ENCODE results near the gene DHCR7. TPM values are rescaled to one million over a fixed set of nuclear protein-coding genes. Genes with fewer than 3 reads are reported as not detected.

The DHCR7 gene
- total and polyA plus RNA-seq, 2 donors (not counting 1 experiment from before 2014, with no cell fraction given) = 90.8 to 148 TPM

- Histone ChIP-seq H3K4me1 (ENCODE audit: control insufficient read depth, extremely low read depth, insufficient read depth, low read length) (no peaks in the 10 kb centered on the region), H3K27ac (ENCODE audit: insufficient read depth, low read length) (no peak overlapping the region), H3K4me2 (ENCODE audit: extremely low read depth, insufficient read depth, low read length) (no peak overlapping the region), H3K36me3 (ENCODE audit: control insufficient read depth, insufficient read depth, low read length) (no peaks in the 10 kb centered on the region), H3K79me2 (ENCODE audit: control insufficient read depth, insufficient read depth, low read length) (no peaks in the 10 kb centered on the region), H3K4me3 (replicated peaks in 1 of 4; ENCODE audit: control extremely low read depth in 1 of 4, insufficient read depth in 1 of 4, low read depth in 3 of 4, low read length in 4 of 4) (no peak overlapping the region), H2AFZ (ENCODE audit: low read length) (no peak overlapping the region), H3K9ac (ENCODE audit: insufficient read depth, low read length) (no peak overlapping the region), H3K27me3 (ENCODE audit: control insufficient read depth, insufficient read depth, low read length) (no peaks in the 10 kb centered on the region), H4K20me1 (ENCODE audit: control insufficient read depth, extremely low read depth, insufficient read depth, low read length) (no peaks in the 10 kb centered on the region), H3K9me3 (ENCODE audit: control insufficient read depth, insufficient read depth, low read depth, low read length) (no peaks in the 10 kb centered on the region)
- DNase-seq (ENCODE audit: low read depth in 2 of 2) = no peak
- TF ChIP-seq EZH2 (IDR thresholded peaks at IDR 0.05; ENCODE audit: low read length, missing control alignments) = no peak
- TF ChIP-seq, protein P1, sequence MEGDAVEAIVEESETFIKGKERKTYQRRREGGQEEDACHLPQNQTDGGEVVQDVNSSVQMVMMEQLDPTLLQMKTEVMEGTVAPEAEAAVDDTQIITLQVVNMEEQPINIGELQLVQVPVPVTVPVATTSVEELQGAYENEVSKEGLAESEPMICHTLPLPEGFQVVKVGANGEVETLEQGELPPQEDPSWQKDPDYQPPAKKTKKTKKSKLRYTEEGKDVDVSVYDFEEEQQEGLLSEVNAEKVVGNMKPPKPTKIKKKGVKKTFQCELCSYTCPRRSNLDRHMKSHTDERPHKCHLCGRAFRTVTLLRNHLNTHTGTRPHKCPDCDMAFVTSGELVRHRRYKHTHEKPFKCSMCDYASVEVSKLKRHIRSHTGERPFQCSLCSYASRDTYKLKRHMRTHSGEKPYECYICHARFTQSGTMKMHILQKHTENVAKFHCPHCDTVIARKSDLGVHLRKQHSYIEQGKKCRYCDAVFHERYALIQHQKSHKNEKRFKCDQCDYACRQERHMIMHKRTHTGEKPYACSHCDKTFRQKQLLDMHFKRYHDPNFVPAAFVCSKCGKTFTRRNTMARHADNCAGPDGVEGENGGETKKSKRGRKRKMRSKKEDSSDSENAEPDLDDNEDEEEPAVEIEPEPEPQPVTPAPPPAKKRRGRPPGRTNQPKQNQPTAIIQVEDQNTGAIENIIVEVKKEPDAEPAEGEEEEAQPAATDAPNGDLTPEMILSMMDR (conservative IDR thresholded peaks at IDR 0.05 in 1 of 2, IDR thresholded peaks at IDR 0.05 in 1 of 2; ENCODE audit: low read depth in 1 of 2, low read length in 2 of 2) = no peak
Observed at GRCh38 chr11:71402878-71403277, 45.3 kb downstream of the DHCR7 start.

- Histone ChIP-seq H3K4me3 (replicated peaks in 1 of 4; ENCODE audit: control extremely low read depth in 1 of 4, insufficient read depth in 1 of 4, low read depth in 3 of 4, low read length in 4 of 4) (no peak overlapping the region), H3K27ac (ENCODE audit: insufficient read depth, low read length) (no peak overlapping the region), H4K20me1 (ENCODE audit: control insufficient read depth, extremely low read depth, insufficient read depth, low read length) (no peaks in the 10 kb centered on the region), H3K27me3 (ENCODE audit: control insufficient read depth, insufficient read depth, low read length) (no peaks in the 10 kb centered on the region), H3K4me1 (ENCODE audit: control insufficient read depth, extremely low read depth, insufficient read depth, low read length) (no peaks in the 10 kb centered on the region), H2AFZ (ENCODE audit: low read length) (no peak overlapping the region), H3K36me3 (ENCODE audit: control insufficient read depth, insufficient read depth, low read length) (no peaks in the 10 kb centered on the region), H3K9me3 (ENCODE audit: control insufficient read depth, insufficient read depth, low read depth, low read length) (no peaks in the 10 kb centered on the region), H3K9ac (ENCODE audit: insufficient read depth, low read length) (no peak overlapping the region), H3K79me2 (ENCODE audit: control insufficient read depth, insufficient read depth, low read length) (no peaks in the 10 kb centered on the region), H3K4me2 (ENCODE audit: extremely low read depth, insufficient read depth, low read length) (no peak overlapping the region)
- no peak for TF ChIP-seq EZH2 (IDR thresholded peaks at IDR 0.05; ENCODE audit: low read length, missing control alignments)
- TF ChIP-seq, protein P1 (conservative IDR thresholded peaks at IDR 0.05 in 1 of 2, IDR thresholded peaks at IDR 0.05 in 1 of 2; ENCODE audit: low read depth in 1 of 2, low read length in 2 of 2) = no peak
- no peak for DNase-seq (ENCODE audit: low read depth in 2 of 2)
Observed at GRCh38 chr11:71400216-71400615, 48.0 kb downstream of the DHCR7 start.

- no peaks in the 10 kb centered on the region for H4K20me1 ChIP-seq (ENCODE audit: control insufficient read depth, extremely low read depth, insufficient read depth, low read length)
- H3K4me3 ChIP-seq (replicated peaks in 1 of 4; ENCODE audit: control extremely low read depth in 1 of 4, insufficient read depth in 1 of 4, low read depth in 3 of 4, low read length in 4 of 4) = no peak overlapping the region
- H3K4me2 ChIP-seq (ENCODE audit: extremely low read depth, insufficient read depth, low read length) = no peak overlapping the region
- DNase-seq (ENCODE audit: low read depth in 2 of 2) = no peak
- no peak overlapping the region for H2AFZ ChIP-seq (ENCODE audit: low read length)
- H3K4me1 ChIP-seq (ENCODE audit: control insufficient read depth, extremely low read depth, insufficient read depth, low read length) = no peaks in the 10 kb centered on the region
- H3K79me2 ChIP-seq (ENCODE audit: control insufficient read depth, insufficient read depth, low read length) = no peaks in the 10 kb centered on the region
- no peaks in the 10 kb centered on the region for H3K36me3 ChIP-seq (ENCODE audit: control insufficient read depth, insufficient read depth, low read length)
- TF ChIP-seq, protein P1 (conservative IDR thresholded peaks at IDR 0.05 in 1 of 2, IDR thresholded peaks at IDR 0.05 in 1 of 2; ENCODE audit: low read depth in 1 of 2, low read length in 2 of 2) = no peak
- TF ChIP-seq EZH2 (IDR thresholded peaks at IDR 0.05; ENCODE audit: low read length, missing control alignments) = no peak
- H3K9me3 ChIP-seq (ENCODE audit: control insufficient read depth, insufficient read depth, low read depth, low read length) = no peaks in the 10 kb centered on the region
- no peak overlapping the region for H3K9ac ChIP-seq (ENCODE audit: insufficient read depth, low read length)
- H3K27ac ChIP-seq (ENCODE audit: insufficient read depth, low read length) = no peak overlapping the region
- H3K27me3 ChIP-seq (ENCODE audit: control insufficient read depth, insufficient read depth, low read length) = no peaks in the 10 kb centered on the region
Observed at GRCh38 chr11:71399341-71399740, 48.9 kb downstream of the DHCR7 start.

All from fibroblast of lung (primary cell).